ENCODE results near the gene ANKK1. TPM values are rescaled to one million over a fixed set of nuclear protein-coding genes. Genes with fewer than 3 reads are reported as not detected.

The ANKK1 gene
- total RNA-seq, 2 donors from 2014 or later: 0.49 to 0.68 TPM

DNA sequence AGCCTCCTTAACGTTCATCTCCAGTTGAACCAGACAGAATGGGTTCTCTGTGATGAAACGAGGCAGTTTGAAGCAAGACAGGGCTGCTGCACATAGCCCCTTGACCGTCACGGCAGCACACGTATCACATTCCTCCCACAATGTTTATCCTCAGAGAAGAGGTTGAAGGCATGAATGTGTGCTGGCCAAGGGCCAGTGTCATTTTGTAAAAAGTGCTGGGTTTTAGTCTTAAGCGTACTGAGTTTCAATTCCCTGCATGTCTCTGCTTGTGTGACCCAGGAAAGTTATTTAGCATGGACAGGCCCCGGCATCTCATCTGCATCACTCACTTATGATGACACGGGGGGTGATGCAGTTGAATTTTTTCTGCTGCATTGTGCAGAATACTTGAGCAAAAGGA lies 41.6 kb upstream of the ANKK1 start:
- TF ChIP-seq, protein P1, sequence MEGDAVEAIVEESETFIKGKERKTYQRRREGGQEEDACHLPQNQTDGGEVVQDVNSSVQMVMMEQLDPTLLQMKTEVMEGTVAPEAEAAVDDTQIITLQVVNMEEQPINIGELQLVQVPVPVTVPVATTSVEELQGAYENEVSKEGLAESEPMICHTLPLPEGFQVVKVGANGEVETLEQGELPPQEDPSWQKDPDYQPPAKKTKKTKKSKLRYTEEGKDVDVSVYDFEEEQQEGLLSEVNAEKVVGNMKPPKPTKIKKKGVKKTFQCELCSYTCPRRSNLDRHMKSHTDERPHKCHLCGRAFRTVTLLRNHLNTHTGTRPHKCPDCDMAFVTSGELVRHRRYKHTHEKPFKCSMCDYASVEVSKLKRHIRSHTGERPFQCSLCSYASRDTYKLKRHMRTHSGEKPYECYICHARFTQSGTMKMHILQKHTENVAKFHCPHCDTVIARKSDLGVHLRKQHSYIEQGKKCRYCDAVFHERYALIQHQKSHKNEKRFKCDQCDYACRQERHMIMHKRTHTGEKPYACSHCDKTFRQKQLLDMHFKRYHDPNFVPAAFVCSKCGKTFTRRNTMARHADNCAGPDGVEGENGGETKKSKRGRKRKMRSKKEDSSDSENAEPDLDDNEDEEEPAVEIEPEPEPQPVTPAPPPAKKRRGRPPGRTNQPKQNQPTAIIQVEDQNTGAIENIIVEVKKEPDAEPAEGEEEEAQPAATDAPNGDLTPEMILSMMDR (IDR thresholded peaks at IDR 0.05): no peak
- ATAC-seq (ENCODE audit: insufficient number of reproducible peaks, low FRiP score, low read depth) (no peak), DNase-seq (ENCODE audit: low spot score) (no peak)
- Histone ChIP-seq H3K4me1 (ENCODE audit: control insufficient read depth in 1 of 2, low read depth in 2 of 2) (no peaks in the 10 kb centered on the region), H3K36me3 (peaks cover 26% of the 10 kb centered on the region), H3K4me3 (no peak overlapping the region), H3K9me3 (no peaks in the 10 kb centered on the region), H3K27ac (no peak overlapping the region), H3K27me3 (replicated peaks; ENCODE audit: insufficient read depth) (no peaks in the 10 kb centered on the region)

DNA sequence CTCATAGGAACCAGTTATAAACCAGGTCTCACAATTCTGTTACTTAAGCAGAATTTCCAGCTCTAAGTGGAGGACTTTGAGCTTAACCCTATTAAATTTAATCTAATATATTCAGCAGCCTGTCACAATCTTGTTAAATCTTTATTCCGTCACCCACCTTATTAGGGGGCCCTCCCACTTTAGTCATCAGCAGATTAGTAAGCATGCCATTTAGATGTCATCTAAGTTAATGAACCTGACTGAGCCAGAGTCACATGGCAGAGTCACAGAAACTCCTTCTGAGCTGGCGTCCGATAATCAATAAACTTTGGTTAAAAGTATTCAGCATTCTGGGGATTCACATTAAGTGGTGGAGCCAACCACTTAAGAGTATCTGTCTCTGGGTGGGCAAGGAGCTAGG lies 38.1 kb upstream of the ANKK1 start:
- Histone ChIP-seq H3K4me1 (ENCODE audit: control insufficient read depth in 1 of 2, low read depth in 2 of 2) (no peaks in the 10 kb centered on the region), H3K27ac (no peak overlapping the region), H3K36me3 (peaks cover 7% of the 10 kb centered on the region), H3K27me3 (replicated peaks; ENCODE audit: insufficient read depth) (no peaks in the 10 kb centered on the region), H3K4me3 (no peak overlapping the region), H3K9me3 (no peaks in the 10 kb centered on the region)
- ATAC-seq (ENCODE audit: insufficient number of reproducible peaks, low FRiP score, low read depth): no peak
- no peak for DNase-seq (ENCODE audit: low spot score)
- TF ChIP-seq, protein P1 (IDR thresholded peaks at IDR 0.05): no peak

DNA sequence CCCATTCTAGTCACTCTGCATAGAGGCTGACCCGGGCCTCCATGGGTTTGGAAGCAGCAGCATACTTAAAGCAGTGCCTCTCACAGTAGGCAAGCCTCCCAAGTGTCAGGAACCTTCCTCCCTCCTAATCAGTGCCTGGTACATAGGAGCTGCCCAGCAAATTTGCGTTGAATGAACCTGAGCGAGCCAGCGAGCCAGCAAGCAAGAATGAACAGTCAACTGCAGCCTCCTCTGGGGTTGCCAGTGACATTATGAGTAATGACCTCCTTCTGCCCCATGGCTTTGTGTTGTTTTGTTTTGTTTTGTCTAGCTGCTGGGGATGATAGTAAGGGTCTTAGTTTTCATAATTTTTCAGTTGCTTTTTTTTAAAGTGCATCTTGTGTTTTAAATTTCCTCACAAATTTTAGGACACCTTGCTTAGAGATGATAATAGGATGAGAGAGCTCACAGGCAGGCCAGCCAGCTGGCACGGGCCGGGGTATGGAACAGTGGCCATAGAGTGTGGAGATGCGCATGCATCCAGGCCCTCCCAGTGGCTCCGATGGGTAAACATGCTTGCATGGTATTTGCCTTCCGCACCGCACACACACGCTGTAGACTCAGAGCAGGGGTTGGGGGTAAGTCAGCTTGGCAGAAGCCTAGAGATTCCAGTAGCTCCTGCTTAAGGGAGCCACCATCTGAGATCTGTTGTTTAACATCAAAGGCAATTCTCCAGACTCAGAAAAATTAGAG lies 37.1 kb upstream of the ANKK1 start:
- TF ChIP-seq, protein P1 (IDR thresholded peaks at IDR 0.05): no peak
- no peak for ATAC-seq (ENCODE audit: insufficient number of reproducible peaks, low FRiP score, low read depth)
- peaks cover 10% of the 10 kb centered on the region for H3K36me3 ChIP-seq
- no peaks in the 10 kb centered on the region for H3K4me1 ChIP-seq (ENCODE audit: control insufficient read depth in 1 of 2, low read depth in 2 of 2)
- H3K4me3 ChIP-seq: no peak overlapping the region
- no peak for DNase-seq (ENCODE audit: low spot score)
- no peak overlapping the region for H3K27ac ChIP-seq
- H3K9me3 ChIP-seq: peaks cover under 1% of the 10 kb centered on the region
- H3K27me3 ChIP-seq (replicated peaks; ENCODE audit: insufficient read depth): no peaks in the 10 kb centered on the region

DNA sequence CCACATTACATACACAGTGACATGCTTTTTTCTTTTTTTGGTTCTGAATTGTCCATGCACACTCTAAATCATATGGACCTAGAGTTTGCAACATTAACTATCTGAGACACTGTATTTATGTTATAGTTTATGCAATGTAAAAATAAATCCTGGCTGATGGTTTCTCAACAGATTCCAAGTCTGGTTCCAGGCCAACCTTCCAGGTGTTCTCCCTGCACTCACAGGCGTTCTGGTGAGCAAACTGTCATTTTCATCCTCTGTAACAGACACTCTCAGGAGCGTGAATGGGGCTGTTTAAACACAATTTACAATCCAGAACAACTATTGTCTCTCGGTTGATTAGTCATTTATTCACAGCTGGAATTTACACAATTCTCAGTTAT lies 36.5 kb upstream of the ANKK1 start:
- no peak for DNase-seq (ENCODE audit: low spot score)
- Histone ChIP-seq H3K9me3 (peaks cover 6% of the 10 kb centered on the region), H3K36me3 (peaks cover 15% of the 10 kb centered on the region), H3K4me3 (no peak overlapping the region), H3K27ac (no peak overlapping the region), H3K4me1 (ENCODE audit: control insufficient read depth in 1 of 2, low read depth in 2 of 2) (no peaks in the 10 kb centered on the region), H3K27me3 (replicated peaks; ENCODE audit: insufficient read depth) (no peaks in the 10 kb centered on the region)
- no peak for ATAC-seq (ENCODE audit: insufficient number of reproducible peaks, low FRiP score, low read depth)
- TF ChIP-seq, protein P1 (IDR thresholded peaks at IDR 0.05): no peak

DNA sequence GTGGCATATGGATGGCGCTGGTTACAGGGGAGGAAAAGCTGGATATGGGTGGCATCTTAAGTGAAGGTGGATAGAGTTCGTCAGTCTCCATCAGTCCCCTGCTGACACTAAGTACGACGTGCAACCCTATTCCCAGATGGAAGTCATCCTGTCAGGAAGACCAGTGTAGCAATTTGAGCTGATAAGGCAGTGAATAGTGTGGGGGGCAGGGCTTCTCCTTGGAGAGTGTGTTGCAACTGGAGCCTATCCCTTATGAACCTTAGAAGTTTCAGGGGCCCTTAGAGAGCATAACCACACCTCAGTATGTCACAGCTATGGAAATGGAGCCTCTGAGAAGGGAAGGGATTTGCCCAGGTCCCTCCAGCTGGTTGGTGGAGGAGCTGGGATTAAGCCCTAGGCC lies 36.1 kb upstream of the ANKK1 start:
- DNase-seq (ENCODE audit: low spot score) (no peak), ATAC-seq (ENCODE audit: insufficient number of reproducible peaks, low FRiP score, low read depth) (no peak)
- H3K4me1 ChIP-seq (ENCODE audit: control insufficient read depth in 1 of 2, low read depth in 2 of 2): no peaks in the 10 kb centered on the region
- no peak overlapping the region for H3K27ac ChIP-seq
- H3K9me3 ChIP-seq: peaks cover 10% of the 10 kb centered on the region
- TF ChIP-seq, protein P1 (IDR thresholded peaks at IDR 0.05): no peak
- no peaks in the 10 kb centered on the region for H3K27me3 ChIP-seq (replicated peaks; ENCODE audit: insufficient read depth)
- H3K4me3 ChIP-seq: no peak overlapping the region
- H3K36me3 ChIP-seq: peaks cover 20% of the 10 kb centered on the region
